ENCODE measurements around the gene SULT1A2.
"Not testable (repeated sequence)": the region's sequence is repeated elsewhere in the genome, so short reads cannot be mapped to it uniquely, and the experiment has no call there.

SULT1A2 gene

GRCh38 chr16:28569021-28569420, 27.8 kb downstream of the SULT1A2 start:
- H3F3A ChIP-seq (ENCODE audit: low read depth) = no peaks in the 10 kb centered on the region
- H2AFZ ChIP-seq (ENCODE audit: low read length) = no peak overlapping the region
- no peaks in the 10 kb centered on the region for H3K4me1 ChIP-seq (ENCODE audit: insufficient read depth, low read length, poor library complexity, severe bottlenecking)
- H3K36me3 ChIP-seq (ENCODE audit: insufficient read depth, low read length) = 0 out of 2 replicates have a peak, but pooled peaks cover 4% of the 10 kb centered on the region
- no peaks in the 10 kb centered on the region for H3K27me3 ChIP-seq (ENCODE audit: insufficient read depth, low read length, poor library complexity, severe bottlenecking)
- peaks cover 19% of the 10 kb centered on the region; the same call in 1 of the 2 replicates for H3K79me2 ChIP-seq (ENCODE audit: insufficient read depth, low read length)
- peaks cover 6% of the 10 kb centered on the region; the same call in 1 of the 2 replicates for H3K9me3 ChIP-seq (ENCODE audit: insufficient read depth, low read depth, low read length)
- no peak overlapping the region for H3K9ac ChIP-seq (ENCODE audit: low read depth, low read length, poor library complexity, severe bottlenecking)
- no peaks in the 10 kb centered on the region for H4K20me1 ChIP-seq (ENCODE audit: insufficient read depth, low read length, poor library complexity, severe bottlenecking)
- no peaks in the 10 kb centered on the region for H3K9me2 ChIP-seq (replicated peaks; ENCODE audit: low read depth, low read length)
- TF ChIP-seq EZH2phosphoT487 (IDR thresholded peaks at IDR 0.05; ENCODE audit: borderline replicate concordance) (no peak), CTCF (conservative IDR thresholded peaks at IDR 0.05; ENCODE audit: low read length) (no peak)
- no peak overlapping the region for H3K4me2 ChIP-seq (ENCODE audit: low read depth, low read length, poor library complexity, severe bottlenecking)
- H3K4me3 ChIP-seq (ENCODE audit: low read length, poor library complexity, severe bottlenecking) = no peak overlapping the region

- Histone ChIP-seq H3K36me3 (ENCODE audit: insufficient read depth, low read length) (0 out of 2 replicates have a peak, but pooled peaks cover 4% of the 10 kb centered on the region), H2AFZ (ENCODE audit: low read length) (no peak overlapping the region), H3K9me2 (replicated peaks; ENCODE audit: low read depth, low read length) (no peaks in the 10 kb centered on the region), H3K9ac (ENCODE audit: low read depth, low read length, poor library complexity, severe bottlenecking) (no peak overlapping the region), H3F3A (ENCODE audit: low read depth) (no peaks in the 10 kb centered on the region), H4K20me1 (ENCODE audit: insufficient read depth, low read length, poor library complexity, severe bottlenecking) (peaks cover 4% of the 10 kb centered on the region), H3K9me3 (ENCODE audit: insufficient read depth, low read depth, low read length) (peaks cover 6% of the 10 kb centered on the region; the same call in 1 of the 2 replicates), H3K4me1 (ENCODE audit: insufficient read depth, low read length, poor library complexity, severe bottlenecking) (peaks cover 7% of the 10 kb centered on the region), H3K4me2 (ENCODE audit: low read depth, low read length, poor library complexity, severe bottlenecking) (no peak overlapping the region), H3K4me3 (ENCODE audit: low read length, poor library complexity, severe bottlenecking) (no peak overlapping the region), H3K79me2 (ENCODE audit: insufficient read depth, low read length) (peaks cover 27% of the 10 kb centered on the region; the same call in 1 of the 2 replicates), H3K27me3 (ENCODE audit: insufficient read depth, low read length, poor library complexity, severe bottlenecking) (no peaks in the 10 kb centered on the region)
- TF ChIP-seq CTCF (conservative IDR thresholded peaks at IDR 0.05; ENCODE audit: low read length) (no peak), EZH2phosphoT487 (IDR thresholded peaks at IDR 0.05; ENCODE audit: borderline replicate concordance) (no peak)
Measured at GRCh38 chr16:28567292-28567691, 29.6 kb downstream of the SULT1A2 start.

- not testable (repeated sequence) for H3F3A ChIP-seq (ENCODE audit: low read depth); H3K27me3 ChIP-seq (ENCODE audit: insufficient read depth, low read length, poor library complexity, severe bottlenecking); H2AFZ ChIP-seq (ENCODE audit: low read length); H3K9me3 ChIP-seq (ENCODE audit: insufficient read depth, low read depth, low read length); H3K4me2 ChIP-seq (ENCODE audit: low read depth, low read length, poor library complexity, severe bottlenecking); H4K20me1 ChIP-seq (ENCODE audit: insufficient read depth, low read length, poor library complexity, severe bottlenecking); H3K9me2 ChIP-seq (replicated peaks; ENCODE audit: low read depth, low read length); H3K9ac ChIP-seq (ENCODE audit: low read depth, low read length, poor library complexity, severe bottlenecking); H3K36me3 ChIP-seq (ENCODE audit: insufficient read depth, low read length); H3K4me3 ChIP-seq (ENCODE audit: low read length, poor library complexity, severe bottlenecking)
- Histone ChIP-seq H3K79me2 (ENCODE audit: insufficient read depth, low read length) (peaks cover 27% of the 10 kb centered on the region; the same call in 1 of the 2 replicates), H3K4me1 (ENCODE audit: insufficient read depth, low read length, poor library complexity, severe bottlenecking) (peaks cover 16% of the 10 kb centered on the region)
Measured at GRCh38 chr16:28566233-28566925, 30.5 kb downstream of the SULT1A2 start.

GRCh38 chr16:28563218-28563617, 33.6 kb downstream of the SULT1A2 start:
- H3K4me1 ChIP-seq (ENCODE audit: insufficient read depth, low read length, poor library complexity, severe bottlenecking) = peaks cover 17% of the 10 kb centered on the region
- H4K20me1 ChIP-seq (ENCODE audit: insufficient read depth, low read length, poor library complexity, severe bottlenecking) = peaks cover 4% of the 10 kb centered on the region
- TF ChIP-seq CTCF (conservative IDR thresholded peaks at IDR 0.05; ENCODE audit: low read length) (no peak), EZH2phosphoT487 (IDR thresholded peaks at IDR 0.05; ENCODE audit: borderline replicate concordance) (no peak)
- no peaks in the 10 kb centered on the region for H3F3A ChIP-seq (ENCODE audit: low read depth)
- H3K9me3 ChIP-seq (ENCODE audit: insufficient read depth, low read depth, low read length) = peaks cover 6% of the 10 kb centered on the region; the same call in 1 of the 2 replicates
- H3K27me3 ChIP-seq (ENCODE audit: insufficient read depth, low read length, poor library complexity, severe bottlenecking) = no peaks in the 10 kb centered on the region
- H2AFZ ChIP-seq (ENCODE audit: low read length) = no peak overlapping the region
- H3K9me2 ChIP-seq (replicated peaks; ENCODE audit: low read depth, low read length) = no peaks in the 10 kb centered on the region
- 0 out of 2 replicates have a peak, but pooled peaks cover 4% of the 10 kb centered on the region for H3K36me3 ChIP-seq (ENCODE audit: insufficient read depth, low read length)
- H3K4me2 ChIP-seq (ENCODE audit: low read depth, low read length, poor library complexity, severe bottlenecking) = no peak overlapping the region
- no peak overlapping the region for H3K4me3 ChIP-seq (ENCODE audit: low read length, poor library complexity, severe bottlenecking)
- peaks cover 19% of the 10 kb centered on the region for H3K79me2 ChIP-seq (ENCODE audit: insufficient read depth, low read length)
- no peak overlapping the region for H3K9ac ChIP-seq (ENCODE audit: low read depth, low read length, poor library complexity, severe bottlenecking)

Data from Loucy (cell line).